Measurements from ENCODE around the gene KCNF1.

KCNF1 gene

GRCh38 chr2:10920764-10921388, 9.1 kb downstream of the KCNF1 start:
- DNase-seq (ENCODE audit: low spot score) = peak; percentile 53

DNA sequence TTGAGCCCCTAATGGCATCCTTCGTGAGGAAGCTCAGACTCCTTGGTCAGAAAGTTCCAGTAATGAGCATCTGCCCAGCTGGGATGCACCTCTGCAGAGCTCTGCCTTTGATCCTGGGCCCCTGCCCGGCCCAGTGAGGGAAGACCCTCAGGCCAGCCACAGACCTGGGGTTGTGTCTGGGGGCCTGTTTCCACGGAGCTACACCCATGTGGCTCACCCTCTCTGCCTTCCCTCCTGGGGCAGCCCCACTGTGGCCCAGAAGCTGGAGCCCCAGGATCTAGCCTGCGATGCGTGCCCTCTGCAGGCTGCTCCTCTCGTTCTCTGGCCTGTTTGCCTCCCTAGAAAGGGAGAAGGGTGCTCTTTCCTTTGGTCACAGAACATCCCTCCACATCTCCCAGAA, 9.8 kb downstream of the KCNF1 start:
- DNase-seq (ENCODE audit: low spot score) = peak; percentile 28

DNA sequence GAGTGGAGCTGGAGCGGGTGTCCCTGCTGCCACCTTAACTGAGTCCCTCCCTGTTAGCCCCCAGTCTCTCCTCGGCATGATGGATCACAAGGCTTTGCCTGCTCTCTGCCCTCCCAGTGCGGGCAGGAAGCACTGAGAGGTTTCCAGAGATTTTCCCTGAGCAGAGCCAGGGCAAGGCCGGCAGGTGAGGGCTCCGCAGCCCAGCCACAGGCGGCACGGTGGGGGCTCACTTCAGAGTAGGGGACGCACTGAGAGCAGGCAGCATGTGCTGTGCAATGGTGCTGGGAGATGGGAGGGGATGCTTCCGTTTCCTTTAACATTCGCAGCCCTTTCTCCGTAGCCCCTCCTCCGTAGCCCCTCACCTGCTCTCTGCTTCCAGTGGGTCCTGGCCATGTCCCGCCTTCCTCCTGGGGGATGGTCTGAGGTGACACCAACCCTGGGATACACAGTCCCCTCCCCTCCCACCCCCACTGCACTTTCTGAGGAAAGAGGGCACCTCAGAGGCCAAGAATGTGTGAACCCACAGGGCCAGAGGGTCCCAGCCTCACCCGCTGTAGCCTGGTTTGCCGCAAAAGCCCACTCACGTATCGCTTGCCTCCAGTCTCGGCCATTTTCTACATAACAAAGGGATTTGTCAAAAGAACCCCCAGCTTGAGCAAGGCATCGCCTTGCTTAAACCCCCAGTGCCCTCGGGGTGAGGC, 10.7 kb downstream of the KCNF1 start:
- DNase-seq (ENCODE audit: low spot score) = peak; percentile 41

DNA sequence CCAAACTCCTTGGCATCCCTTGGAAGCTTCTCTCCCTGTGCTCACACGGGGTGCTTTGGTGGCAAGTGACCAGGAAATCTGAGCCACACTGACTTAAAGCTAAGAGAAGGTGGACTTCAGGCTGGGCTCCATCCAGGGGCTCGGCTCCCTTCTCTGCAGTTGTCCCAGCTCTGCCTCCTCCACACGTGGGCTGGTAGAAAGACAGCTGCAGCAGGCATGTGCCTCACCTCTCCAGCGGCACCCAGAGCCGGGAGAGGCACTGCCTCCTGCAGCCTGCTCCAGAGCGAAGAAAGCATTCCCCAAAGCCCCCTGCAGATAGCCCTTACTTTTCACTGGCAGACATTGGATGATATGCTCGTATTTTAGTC, 11.3 kb downstream of the KCNF1 start:
- DNase-seq (ENCODE audit: low spot score) = peak; percentile 52

GRCh38 chr2:10923965-10924364, 12.2 kb downstream of the KCNF1 start:
- no peak for DNase-seq (ENCODE audit: low spot score)

DNA sequence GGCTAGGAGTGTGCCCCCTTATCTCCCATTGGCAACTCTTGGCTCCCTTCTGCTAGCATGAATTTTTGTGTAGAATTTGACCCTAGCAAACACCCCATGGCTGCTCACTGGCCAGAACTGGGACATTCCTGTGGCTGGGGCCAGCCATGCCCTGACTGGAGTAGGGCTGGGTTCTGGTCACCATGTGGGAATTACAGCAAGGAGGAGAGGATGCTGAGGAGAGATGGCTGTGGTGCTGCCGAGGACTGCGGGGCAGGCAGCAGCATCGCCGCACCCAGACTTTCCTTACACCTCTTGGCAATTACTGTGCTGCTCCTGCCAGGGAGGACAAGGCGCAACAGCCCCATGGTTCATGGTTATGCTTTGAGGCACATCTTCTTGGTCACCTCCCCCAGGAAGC, 12.7 kb downstream of the KCNF1 start:
- DNase-seq (ENCODE audit: low spot score) = no peak

- DNase-seq (ENCODE audit: low spot score) = no peak
These were observed 13.1 kb downstream of the KCNF1 start for GRCh38 chr2:10924859-10925258.

GRCh38 chr2:10926191-10926820, 14.6 kb downstream of the KCNF1 start:
- no peak for DNase-seq (ENCODE audit: low spot score)

DNA sequence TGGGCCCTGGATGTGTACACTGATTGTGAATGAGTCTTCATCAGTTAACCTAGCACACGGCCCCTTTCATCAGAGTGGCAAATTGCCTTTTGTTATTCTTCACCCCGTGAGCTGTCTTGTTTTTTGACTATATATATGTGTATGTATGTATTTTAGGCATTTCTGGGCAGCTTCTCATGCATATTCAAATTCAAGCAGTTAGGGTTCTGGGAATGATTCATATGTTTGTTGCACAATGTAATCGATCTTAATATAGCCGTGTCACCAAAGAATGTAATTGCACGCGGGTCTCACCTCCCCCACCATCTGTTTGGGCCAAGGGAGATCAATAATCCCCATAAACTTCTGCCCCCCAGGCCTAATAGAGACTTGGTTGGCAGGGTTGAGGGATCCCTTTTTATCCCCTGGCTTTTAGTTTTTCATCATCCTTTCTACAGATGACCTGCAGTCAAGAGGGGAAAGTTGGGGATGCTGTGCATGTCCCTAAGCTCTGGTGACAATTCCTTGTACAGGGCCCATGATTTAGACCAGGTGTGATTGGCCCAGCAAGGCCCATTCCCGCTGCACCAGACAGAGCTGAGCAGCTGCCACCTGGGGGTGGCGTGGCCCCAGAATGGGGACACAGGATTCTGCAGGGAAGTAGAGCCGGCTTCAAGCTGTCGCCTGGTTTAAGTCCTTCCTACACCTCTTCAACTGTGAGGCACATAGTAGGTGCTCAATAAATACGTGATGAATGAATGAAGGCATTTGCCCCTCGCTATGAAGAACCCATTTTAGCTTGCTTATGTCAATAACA, 19.2 kb downstream of the KCNF1 start:
- DNase-seq (ENCODE audit: low spot score) = no peak

DNA sequence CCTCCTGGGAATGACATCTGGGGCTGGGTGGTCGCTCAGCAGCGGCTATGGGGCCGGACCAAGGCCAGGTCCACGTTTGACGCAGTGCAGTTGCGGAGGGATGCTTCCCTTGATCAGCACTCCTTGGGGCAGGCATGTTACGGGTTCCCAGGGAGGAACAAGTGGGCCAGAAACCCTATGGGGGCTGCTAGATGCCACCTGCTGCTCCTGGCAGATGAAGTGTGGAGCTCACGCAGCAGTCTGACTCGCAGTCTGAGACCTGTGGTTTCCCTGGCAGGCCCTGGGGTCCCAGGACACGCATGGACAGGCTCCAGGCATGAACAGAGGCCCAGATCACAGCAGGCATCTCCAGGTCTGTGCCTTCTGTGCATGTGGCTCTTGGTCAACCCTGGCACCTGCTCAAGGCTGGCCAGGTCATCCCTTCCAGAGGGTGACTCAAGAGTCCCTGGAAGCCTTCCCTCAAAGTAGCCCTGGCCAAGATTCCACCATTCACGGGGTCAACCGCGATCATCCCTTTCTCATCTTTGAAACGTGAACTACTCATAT, 20.0 kb downstream of the KCNF1 start:
- no peak for DNase-seq (ENCODE audit: low spot score)

DNA sequence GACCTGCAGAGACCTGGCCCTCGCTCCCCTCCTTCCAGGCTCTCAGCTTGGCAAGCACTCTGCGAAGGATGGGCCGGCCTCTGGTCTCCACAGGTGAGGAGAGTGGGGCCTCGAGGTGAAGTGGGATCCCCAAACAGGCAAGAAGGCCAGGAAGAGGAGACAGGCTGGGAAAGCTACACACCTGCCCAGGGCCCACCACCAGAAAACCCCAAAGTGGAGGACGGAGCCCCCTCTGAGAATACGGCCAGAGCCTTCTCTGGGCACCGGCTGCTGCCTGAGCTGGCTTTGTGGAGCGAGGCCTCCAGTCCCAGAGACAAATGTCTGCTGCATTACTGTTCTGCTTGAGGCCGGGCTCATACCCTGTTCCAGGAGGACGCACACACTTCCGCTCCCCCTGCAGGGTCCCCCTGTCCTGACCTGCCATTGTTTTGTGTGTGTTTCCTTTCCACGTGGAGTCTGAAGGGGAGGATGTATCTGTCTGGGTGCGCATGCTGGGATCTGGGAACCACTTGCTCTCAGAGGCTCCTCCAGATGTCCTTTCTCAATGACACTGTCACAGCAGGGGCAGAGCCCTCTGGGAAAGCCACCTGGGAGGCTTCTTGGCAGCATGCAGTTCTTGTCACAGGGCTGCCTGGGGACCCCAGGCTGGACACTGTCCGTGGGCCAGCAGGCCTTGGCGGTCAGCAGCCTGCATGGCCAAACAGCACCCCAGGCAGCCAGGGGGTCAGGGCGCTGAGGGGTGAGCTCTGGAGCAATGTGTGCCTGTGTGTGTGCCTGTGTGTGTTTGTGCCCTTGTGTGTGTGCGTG, 20.8 kb downstream of the KCNF1 start:
- DNase-seq (ENCODE audit: low spot score) = no peak

- DNase-seq (ENCODE audit: low spot score) = no peak
These were observed 22.0 kb downstream of the KCNF1 start for GRCh38 chr2:10933700-10934225.

- DNase-seq (ENCODE audit: low spot score) = no peak
These were observed 22.7 kb downstream of the KCNF1 start for GRCh38 chr2:10934308-10934978.

DNA sequence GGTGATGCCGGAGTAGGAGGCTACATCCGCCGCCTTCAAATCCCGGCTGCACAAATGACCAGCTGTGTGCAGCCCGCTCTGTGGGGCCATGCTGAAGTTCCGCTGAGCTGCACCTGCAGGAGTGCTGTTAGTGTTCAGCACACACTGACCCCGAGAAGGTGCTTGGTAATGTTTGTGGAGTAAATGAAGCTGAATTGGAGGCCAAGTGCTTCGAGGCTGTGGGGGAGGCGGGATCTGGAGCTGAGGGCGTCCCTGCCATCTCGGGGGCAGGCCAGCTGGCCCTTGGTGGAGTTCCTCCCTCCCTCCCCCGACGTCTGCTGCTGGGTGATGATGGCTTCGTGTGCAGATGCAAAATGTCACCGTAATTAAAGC, 23.2 kb downstream of the KCNF1 start:
- DNase-seq (ENCODE audit: low spot score) = no peak

DNA sequence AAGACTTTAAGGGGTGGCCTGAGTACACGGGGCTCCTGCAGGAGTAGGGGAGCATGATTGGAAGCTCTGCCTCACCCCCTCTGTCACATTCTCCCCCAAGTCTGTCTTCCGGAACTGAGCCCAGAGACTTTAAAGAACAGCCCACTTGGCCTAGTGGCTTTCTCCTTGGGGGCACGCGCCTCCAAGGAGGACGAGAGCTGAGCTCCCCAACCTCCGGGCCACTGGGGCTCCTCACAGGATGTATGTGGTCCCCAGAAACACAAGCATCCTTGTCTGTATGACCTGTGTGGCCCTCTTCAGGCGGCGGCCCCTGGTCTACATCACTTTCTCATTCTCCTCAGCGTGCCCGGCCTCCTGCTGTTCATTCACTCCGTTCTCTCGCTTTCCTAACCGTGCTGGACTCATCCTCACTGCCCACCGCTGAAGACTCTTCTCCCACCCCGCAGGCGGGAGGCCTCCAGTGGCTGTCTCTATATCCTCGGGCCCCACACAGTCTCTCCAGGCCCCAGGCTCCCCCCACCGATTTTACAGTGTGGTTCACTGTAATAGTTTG, 23.7 kb downstream of the KCNF1 start:
- DNase-seq (ENCODE audit: low spot score) = no peak

- no peak for DNase-seq (ENCODE audit: low spot score)
These were observed 24.5 kb downstream of the KCNF1 start for GRCh38 chr2:10935953-10936942.

DNA sequence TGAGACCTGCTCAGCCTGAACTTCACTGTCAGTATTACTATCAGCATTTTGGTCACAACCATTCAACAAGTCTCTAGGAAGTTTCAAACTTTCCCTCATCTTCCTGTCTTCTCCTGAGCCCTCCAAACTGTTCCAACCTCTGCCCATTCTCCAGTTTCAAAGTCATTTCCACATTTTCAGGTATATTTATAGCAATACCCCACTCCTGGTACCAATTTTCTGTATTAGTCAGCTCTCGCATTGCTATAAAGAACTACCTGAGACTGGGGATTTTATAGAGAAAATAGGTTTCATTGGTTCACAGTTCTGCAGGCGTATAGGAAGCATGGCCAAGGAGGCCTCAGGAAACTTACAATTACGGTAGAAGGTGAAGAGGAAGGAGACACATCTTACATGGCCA, 27.3 kb downstream of the KCNF1 start:
- DNase-seq (ENCODE audit: low spot score) = no peak

DNA sequence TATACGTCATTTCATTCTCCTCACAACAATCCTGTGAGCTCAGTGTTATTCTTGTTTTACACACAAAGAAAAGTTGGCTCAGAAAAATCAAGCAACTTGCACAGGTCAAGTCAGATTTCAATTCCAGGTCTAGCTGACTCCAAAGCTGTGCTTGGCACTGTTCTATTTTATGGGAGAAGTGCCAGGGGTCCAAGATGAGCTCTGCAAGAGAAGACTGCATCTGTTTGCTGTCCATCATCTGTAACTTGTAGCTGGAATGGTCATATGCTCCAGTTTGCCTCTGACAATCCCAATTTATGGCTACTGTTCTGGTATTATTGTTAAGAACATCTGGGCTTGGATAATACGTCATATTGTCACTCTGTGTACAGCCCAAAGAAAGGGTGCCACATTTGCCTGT, 28.9 kb downstream of the KCNF1 start:
- no peak for DNase-seq (ENCODE audit: low spot score)

GRCh38 chr2:10941383-10941782, 29.6 kb downstream of the KCNF1 start:
- DNase-seq (ENCODE audit: low spot score) = no peak

All from left forelimb (tissue), 1 donor.